ENCODE data around the gene PTPRG. TPM values are rescaled to one million over a fixed set of nuclear protein-coding genes. Genes with fewer than 3 reads are reported as not detected.

The PTPRG gene
- total RNA-seq, 2 donors from 2014 or later = 76.5 to 108 TPM

- no peak for DNase-seq
- H3K9me3 ChIP-seq (ENCODE audit: control insufficient read depth, low read length) = no peaks in the 10 kb centered on the region
- peaks cover 29% of the 10 kb centered on the region for H3K36me3 ChIP-seq (ENCODE audit: control insufficient read depth, insufficient read depth, low read length)
- no peaks in the 10 kb centered on the region for H3K27me3 ChIP-seq (ENCODE audit: control insufficient read depth, insufficient read depth, low read length, poor library complexity, severe bottlenecking)
- Mint-ChIP-seq H3K9me3 (no peaks in the 10 kb centered on the region), H3K36me3 (ENCODE audit: low read depth) (peaks cover 4% of the 10 kb centered on the region), H3K4me3 (no peak overlapping the region), H3K27me3 (ENCODE audit: insufficient read depth) (no peaks in the 10 kb centered on the region), H3K27ac (peak overlapping the region; percentile 27), H3K4me1 (peaks cover 5% of the 10 kb centered on the region)
- no peaks in the 10 kb centered on the region for H3K4me1 ChIP-seq (ENCODE audit: control insufficient read depth, insufficient read depth, low read length)
- H3K4me3 ChIP-seq (ENCODE audit: low read length) = no peak overlapping the region
- no peak overlapping the region for H3K27ac ChIP-seq (ENCODE audit: low read depth, low read length)
- H3K9ac ChIP-seq (ENCODE audit: extremely low read depth, low read length, poor library complexity, severe bottlenecking) = no peak overlapping the region
- 95% methylated on average over 2 of the region's 2 CpGs for WGBS, 2 experiments (ENCODE audit: insufficient coverage in 1 of 2, insufficient read length in 1 of 2)
- TF ChIP-seq, protein P1, sequence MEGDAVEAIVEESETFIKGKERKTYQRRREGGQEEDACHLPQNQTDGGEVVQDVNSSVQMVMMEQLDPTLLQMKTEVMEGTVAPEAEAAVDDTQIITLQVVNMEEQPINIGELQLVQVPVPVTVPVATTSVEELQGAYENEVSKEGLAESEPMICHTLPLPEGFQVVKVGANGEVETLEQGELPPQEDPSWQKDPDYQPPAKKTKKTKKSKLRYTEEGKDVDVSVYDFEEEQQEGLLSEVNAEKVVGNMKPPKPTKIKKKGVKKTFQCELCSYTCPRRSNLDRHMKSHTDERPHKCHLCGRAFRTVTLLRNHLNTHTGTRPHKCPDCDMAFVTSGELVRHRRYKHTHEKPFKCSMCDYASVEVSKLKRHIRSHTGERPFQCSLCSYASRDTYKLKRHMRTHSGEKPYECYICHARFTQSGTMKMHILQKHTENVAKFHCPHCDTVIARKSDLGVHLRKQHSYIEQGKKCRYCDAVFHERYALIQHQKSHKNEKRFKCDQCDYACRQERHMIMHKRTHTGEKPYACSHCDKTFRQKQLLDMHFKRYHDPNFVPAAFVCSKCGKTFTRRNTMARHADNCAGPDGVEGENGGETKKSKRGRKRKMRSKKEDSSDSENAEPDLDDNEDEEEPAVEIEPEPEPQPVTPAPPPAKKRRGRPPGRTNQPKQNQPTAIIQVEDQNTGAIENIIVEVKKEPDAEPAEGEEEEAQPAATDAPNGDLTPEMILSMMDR (conservative IDR thresholded peaks at IDR 0.05) = no peak
Observed at GRCh38 chr3:62284442-62284841, 723.1 kb downstream of the PTPRG start.

DNA sequence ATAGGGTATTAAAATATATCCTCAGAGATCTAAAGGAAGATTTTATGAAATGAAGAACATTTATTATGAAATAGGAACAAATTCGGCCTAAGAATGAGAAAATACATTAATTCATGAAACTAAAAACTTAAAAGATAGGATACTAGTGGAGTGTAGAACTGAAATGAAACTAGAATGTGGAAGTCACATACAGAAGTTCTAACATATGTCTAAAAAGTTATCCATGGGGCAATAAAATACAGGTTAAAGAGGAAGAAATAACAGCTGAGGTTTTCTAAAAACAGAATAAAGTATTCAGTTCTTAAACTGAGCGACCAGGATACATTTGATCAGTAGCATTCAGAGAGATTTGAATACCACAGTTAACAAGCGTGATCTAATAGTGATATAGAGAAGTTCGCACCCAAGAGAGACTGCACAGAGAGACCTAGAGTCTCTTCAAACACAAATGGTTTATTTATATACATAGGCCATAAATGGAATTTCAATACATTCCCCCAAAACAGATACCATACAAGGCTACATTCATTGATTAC is 726.1 kb downstream of the PTPRG start:
- Mint-ChIP-seq H3K9me3 (no peaks in the 10 kb centered on the region), H3K36me3 (ENCODE audit: low read depth) (peaks cover 7% of the 10 kb centered on the region)
- TF ChIP-seq, protein P1 (conservative IDR thresholded peaks at IDR 0.05) = no peak

GRCh38 chr3:62289922-62290321 is 728.6 kb downstream of the PTPRG start:
- H3K9me3 Mint-ChIP-seq = no peaks in the 10 kb centered on the region
- no peak overlapping the region for H3K27ac Mint-ChIP-seq
- Histone ChIP-seq H3K9ac (ENCODE audit: extremely low read depth, low read length, poor library complexity, severe bottlenecking) (no peak overlapping the region), H3K27me3 (ENCODE audit: control insufficient read depth, insufficient read depth, low read length, poor library complexity, severe bottlenecking) (no peaks in the 10 kb centered on the region), H3K27ac (ENCODE audit: low read depth, low read length) (no peak overlapping the region), H3K4me1 (ENCODE audit: control insufficient read depth, insufficient read depth, low read length) (no peaks in the 10 kb centered on the region), H3K36me3 (ENCODE audit: control insufficient read depth, insufficient read depth, low read length) (peaks cover 19% of the 10 kb centered on the region), H3K9me3 (ENCODE audit: control insufficient read depth, low read length) (no peaks in the 10 kb centered on the region), H3K4me3 (ENCODE audit: low read length) (no peak overlapping the region)
- WGBS, 2 experiments (ENCODE audit: insufficient coverage in 1 of 2, insufficient read length in 1 of 2) = 93 to 100% methylated on average over 1 to 2 of the region's 2 CpGs
- no peak for DNase-seq
- H3K36me3 Mint-ChIP-seq (ENCODE audit: low read depth) = peaks cover 3% of the 10 kb centered on the region
- H3K27me3 Mint-ChIP-seq (ENCODE audit: insufficient read depth) = no peaks in the 10 kb centered on the region
- peaks cover under 1% of the 10 kb centered on the region for H3K4me1 Mint-ChIP-seq
- TF ChIP-seq, protein P1 (conservative IDR thresholded peaks at IDR 0.05) = no peak
- no peak overlapping the region for H3K4me3 Mint-ChIP-seq

More for the DNA sequence above, 726.1 kb downstream of the PTPRG start:
- no peak for DNase-seq
- Histone ChIP-seq H3K36me3 (ENCODE audit: control insufficient read depth, insufficient read depth, low read length) (peaks cover 19% of the 10 kb centered on the region), H3K4me1 (ENCODE audit: control insufficient read depth, insufficient read depth, low read length) (no peaks in the 10 kb centered on the region), H3K9ac (ENCODE audit: extremely low read depth, low read length, poor library complexity, severe bottlenecking) (no peak overlapping the region), H3K4me3 (ENCODE audit: low read length) (no peak overlapping the region), H3K27ac (ENCODE audit: low read depth, low read length) (no peak overlapping the region), H3K27me3 (ENCODE audit: control insufficient read depth, insufficient read depth, low read length, poor library complexity, severe bottlenecking) (no peaks in the 10 kb centered on the region), H3K9me3 (ENCODE audit: control insufficient read depth, low read length) (no peaks in the 10 kb centered on the region)
- Mint-ChIP-seq H3K4me1 (peaks cover 5% of the 10 kb centered on the region), H3K4me3 (no peak overlapping the region), H3K27ac (no peak overlapping the region), H3K27me3 (ENCODE audit: insufficient read depth) (no peaks in the 10 kb centered on the region)
- WGBS, 2 experiments (ENCODE audit: insufficient coverage in 1 of 2, insufficient read length in 1 of 2) = 97 to 100% methylated on average over 2 to 4 of the region's 4 CpGs
